SK-N-SH treated with all-trans-retinoic acid at 6 μM for 48 hours (cell line): ENCODE measurements around the gene PLPPR5.

Experiments
- BACH2 ChIP-seq: fragments of 250-450 bp; sonication (Bioruptor Pico); IDR thresholded peaks from 2 replicates; pipeline ENCODE4 v1.9.0; 2021; ENCODE audit warnings: mild to moderate bottlenecking, borderline replicate concordance
- CSDC2 ChIP-seq: fragments of 250-450 bp; sonication (Bioruptor Pico); IDR thresholded peaks from 2 replicates; pipeline ENCODE4 v1.5.0; 2020; ENCODE audit warnings: mild to moderate bottlenecking, moderate library complexity
- OSR1 ChIP-seq: fragments of 250-450 bp; sonication (Bioruptor Pico); IDR thresholded peaks from 2 replicates; pipeline ENCODE4 v1.8.0; 2022; ENCODE audit warnings: moderate library complexity, mild to moderate bottlenecking, inconsistent platforms
- ZFP3 ChIP-seq: fragments of 250-450 bp; sonication (Bioruptor Pico); IDR thresholded peaks from 2 replicates; pipeline ENCODE4 v1.5.0; 2020; ENCODE audit warnings: mild to moderate bottlenecking, moderate library complexity
- ZFP30 ChIP-seq: fragments of 450-650 bp; formaldehyde crosslinking; IDR thresholded peaks from 2 replicates; pipeline ENCODE4 v1.5.0; 2022; ENCODE audit warnings: mild to moderate bottlenecking, moderate library complexity
- ZNF565 ChIP-seq: fragments of 450-650 bp; formaldehyde crosslinking; conservative IDR thresholded peaks from 2 replicates; pipeline ENCODE4 v1.5.0; 2020; ENCODE audit warnings: low read depth, mild to moderate bottlenecking, moderate library complexity
- TF ChIP-seq, protein P1 (sequence below): fragments of 250-450 bp; sonication (Bioruptor Pico); IDR thresholded peaks from 2 replicates; pipeline ENCODE4 v1.5.0; 2020; ENCODE audit warnings: mild to moderate bottlenecking, moderate library complexity
- TF ChIP-seq, protein P2 (sequence below): fragments of 250-450 bp; sonication (Bioruptor Pico); IDR thresholded peaks from 2 replicates; pipeline ENCODE4 v1.5.1; 2020; ENCODE audit warnings: low read depth, mild to moderate bottlenecking, moderate library complexity
- TF ChIP-seq, protein P3 (sequence below): fragments of 250-450 bp; sonication (Bioruptor Pico); IDR thresholded peaks from 2 replicates; pipeline ENCODE4 v1.8.0; 2021; ENCODE audit warnings: low read depth, mild to moderate bottlenecking, moderate library complexity, borderline replicate concordance

DNA sequence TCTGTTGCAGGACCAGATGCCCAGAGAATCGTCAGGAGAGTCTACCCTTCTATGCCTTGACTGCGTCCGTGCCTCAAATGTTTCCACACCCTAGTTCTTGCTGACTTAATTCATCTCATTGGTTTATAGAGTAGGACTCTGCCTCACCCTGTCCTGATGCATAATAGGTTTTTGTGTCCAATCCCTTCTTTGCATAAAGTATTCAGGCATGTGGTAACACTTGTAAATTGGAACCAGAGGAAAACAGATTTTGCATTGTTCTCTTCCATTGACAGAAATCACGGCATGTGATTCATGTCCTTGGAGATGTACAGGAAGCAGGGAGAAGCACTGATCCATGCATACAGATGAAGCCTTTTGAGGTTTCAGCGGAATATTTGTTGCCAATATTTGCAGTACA is 29.5 kb downstream of the PLPPR5 start:
- no peak for TF ChIP-seq ZFP3 (CRISPR knock-in tag)
- no peak for TF ChIP-seq ZFP30 (CRISPR knock-in tag)
- TF ChIP-seq, protein P1, sequence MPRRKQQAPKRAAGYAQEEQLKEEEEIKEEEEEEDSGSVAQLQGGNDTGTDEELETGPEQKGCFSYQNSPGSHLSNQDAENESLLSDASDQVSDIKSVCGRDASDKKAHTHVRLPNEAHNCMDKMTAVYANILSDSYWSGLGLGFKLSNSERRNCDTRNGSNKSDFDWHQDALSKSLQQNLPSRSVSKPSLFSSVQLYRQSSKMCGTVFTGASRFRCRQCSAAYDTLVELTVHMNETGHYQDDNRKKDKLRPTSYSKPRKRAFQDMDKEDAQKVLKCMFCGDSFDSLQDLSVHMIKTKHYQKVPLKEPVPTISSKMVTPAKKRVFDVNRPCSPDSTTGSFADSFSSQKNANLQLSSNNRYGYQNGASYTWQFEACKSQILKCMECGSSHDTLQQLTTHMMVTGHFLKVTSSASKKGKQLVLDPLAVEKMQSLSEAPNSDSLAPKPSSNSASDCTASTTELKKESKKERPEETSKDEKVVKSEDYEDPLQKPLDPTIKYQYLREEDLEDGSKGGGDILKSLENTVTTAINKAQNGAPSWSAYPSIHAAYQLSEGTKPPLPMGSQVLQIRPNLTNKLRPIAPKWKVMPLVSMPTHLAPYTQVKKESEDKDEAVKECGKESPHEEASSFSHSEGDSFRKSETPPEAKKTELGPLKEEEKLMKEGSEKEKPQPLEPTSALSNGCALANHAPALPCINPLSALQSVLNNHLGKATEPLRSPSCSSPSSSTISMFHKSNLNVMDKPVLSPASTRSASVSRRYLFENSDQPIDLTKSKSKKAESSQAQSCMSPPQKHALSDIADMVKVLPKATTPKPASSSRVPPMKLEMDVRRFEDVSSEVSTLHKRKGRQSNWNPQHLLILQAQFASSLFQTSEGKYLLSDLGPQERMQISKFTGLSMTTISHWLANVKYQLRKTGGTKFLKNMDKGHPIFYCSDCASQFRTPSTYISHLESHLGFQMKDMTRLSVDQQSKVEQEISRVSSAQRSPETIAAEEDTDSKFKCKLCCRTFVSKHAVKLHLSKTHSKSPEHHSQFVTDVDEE (CRISPR knock-in tag): no peak
- TF ChIP-seq, protein P2, sequence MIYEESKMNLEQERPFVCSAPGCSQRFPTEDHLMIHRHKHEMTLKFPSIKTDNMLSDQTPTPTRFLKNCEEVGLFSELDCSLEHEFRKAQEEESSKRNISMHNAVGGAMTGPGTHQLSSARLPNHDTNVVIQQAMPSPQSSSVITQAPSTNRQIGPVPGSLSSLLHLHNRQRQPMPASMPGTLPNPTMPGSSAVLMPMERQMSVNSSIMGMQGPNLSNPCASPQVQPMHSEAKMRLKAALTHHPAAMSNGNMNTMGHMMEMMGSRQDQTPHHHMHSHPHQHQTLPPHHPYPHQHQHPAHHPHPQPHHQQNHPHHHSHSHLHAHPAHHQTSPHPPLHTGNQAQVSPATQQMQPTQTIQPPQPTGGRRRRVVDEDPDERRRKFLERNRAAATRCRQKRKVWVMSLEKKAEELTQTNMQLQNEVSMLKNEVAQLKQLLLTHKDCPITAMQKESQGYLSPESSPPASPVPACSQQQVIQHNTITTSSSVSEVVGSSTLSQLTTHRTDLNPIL: no peak
- no peak for TF ChIP-seq BACH2 (CRISPR knock-in tag)
- TF ChIP-seq, protein P3, sequence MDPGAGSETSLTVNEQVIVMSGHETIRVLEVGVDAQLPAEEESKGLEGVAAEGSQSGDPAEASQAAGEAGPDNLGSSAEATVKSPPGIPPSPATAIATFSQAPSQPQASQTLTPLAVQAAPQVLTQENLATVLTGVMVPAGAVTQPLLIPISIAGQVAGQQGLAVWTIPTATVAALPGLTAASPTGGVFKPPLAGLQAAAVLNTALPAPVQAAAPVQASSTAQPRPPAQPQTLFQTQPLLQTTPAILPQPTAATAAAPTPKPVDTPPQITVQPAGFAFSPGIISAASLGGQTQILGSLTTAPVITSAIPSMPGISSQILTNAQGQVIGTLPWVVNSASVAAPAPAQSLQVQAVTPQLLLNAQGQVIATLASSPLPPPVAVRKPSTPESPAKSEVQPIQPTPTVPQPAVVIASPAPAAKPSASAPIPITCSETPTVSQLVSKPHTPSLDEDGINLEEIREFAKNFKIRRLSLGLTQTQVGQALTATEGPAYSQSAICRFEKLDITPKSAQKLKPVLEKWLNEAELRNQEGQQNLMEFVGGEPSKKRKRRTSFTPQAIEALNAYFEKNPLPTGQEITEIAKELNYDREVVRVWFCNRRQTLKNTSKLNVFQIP: no peak
- no peak for TF ChIP-seq OSR1 (CRISPR knock-in tag)
- TF ChIP-seq ZNF565 (CRISPR knock-in tag): no peak
- no peak for TF ChIP-seq CSDC2 (CRISPR knock-in tag)
